GM12874 (cell line): ENCODE results near the gene DNASE1L1.

Experiments
- CTCF ChIP-seq: IDR thresholded peaks from 2 replicates; pipeline ENCODE4 v1.5.1; 2011; ENCODE audit warnings: low read depth, mild to moderate bottlenecking, control low read depth, low read length, moderate library complexity; ENCODE audit not compliant: insufficient read depth

The DNASE1L1 gene

DNA sequence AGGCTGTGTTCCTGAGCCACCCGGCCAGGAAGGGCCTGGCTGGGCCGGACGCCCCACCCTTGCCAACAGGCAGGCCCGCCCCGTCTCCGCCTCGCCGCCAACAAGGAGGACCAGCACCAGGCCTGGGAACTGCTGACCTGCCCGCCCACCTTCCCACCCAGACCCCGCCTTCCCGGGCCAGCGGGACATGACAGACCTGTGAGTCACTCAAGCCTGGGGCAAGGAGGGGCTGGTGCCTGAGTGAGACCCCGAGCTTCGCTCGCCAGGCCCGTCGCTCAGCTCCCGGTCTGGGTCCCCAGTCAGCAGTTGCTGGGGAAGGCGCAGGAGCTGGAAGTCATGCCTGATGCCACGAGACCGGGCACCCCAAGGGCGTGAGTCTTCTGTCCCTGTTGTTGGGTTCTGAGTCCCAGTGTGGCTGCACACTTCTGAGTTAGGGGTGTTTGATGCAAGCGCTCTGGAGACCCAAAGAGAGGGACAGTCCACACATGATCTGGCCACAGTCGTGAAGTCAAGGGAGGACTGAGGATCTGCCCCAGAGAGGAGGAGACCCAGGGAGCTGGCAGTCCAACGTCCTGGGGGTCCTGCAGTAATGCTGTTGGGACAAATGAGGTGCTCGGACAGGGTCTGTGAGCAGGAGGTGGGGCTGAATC is at the start of gene DNASE1L1:
Gene DNASE1L1, minus strand, starts transcription at position 33 of the 650 bp plus-strand sequence. CDS start 3,686 bp downstream, outside the sequence.
- TF ChIP-seq CTCF = no peak

GRCh38 chrX:154458116-154458953 is 49.3 kb upstream of the DNASE1L1 start, which contains the start of gene PLXNA3:
PLXNA3 (plus strand) TSS chrX:154458281; CDS start chrX:154460184, 1,903 bp downstream.
- no peak for TF ChIP-seq CTCF

DNA sequence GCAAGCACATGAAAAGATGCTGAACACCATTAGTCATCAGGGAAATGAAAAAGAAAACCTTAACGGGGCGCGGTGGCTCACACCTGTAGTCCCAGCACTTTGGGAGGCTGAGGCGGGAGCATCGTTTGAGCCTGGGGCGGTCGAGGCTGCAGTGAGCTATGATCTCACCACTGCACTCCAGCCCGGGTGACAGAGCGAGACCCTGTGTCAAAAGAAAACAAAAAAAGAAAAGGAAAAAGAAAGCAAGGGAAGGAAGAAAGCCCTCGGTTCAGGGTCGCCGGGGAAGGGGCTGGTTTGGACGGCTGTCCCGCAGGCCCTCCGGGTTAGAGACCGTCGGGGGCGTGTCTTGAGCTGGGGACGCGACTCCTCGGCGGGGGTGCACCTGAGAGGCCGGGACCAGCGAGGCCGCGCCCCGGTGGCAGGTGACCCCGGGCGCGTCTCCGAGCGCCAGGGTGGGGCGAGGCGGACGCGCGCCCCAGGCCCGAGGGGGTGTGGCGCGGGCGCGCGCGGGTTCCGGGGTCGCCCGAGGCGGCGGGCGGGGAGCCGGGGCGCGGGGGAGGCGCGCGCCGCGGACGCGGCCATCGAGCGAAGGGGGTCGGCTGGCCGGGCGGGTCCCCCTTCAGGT is 48.5 kb upstream of the DNASE1L1 start:
- TF ChIP-seq CTCF = no peak

DNA sequence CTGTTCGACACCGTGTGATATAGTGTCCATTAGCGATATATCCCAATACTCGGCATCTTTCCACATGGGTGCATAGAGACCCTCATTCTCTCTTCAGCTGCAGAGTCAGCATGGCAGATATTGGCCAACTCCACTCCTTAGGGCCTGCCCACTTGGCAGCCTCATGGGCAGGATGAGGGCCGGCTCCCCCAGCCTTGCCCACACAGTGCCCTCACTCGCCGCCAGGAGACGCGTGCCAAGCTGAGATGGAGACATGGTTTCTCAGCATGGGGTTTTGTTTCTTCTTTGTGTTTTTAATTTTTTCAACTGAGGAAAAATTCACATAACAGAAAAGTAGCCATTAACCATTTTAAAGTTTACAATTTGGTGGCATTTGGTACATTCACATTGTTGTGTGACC is 43.8 kb upstream of the DNASE1L1 start:
- TF ChIP-seq CTCF = no peak

DNA sequence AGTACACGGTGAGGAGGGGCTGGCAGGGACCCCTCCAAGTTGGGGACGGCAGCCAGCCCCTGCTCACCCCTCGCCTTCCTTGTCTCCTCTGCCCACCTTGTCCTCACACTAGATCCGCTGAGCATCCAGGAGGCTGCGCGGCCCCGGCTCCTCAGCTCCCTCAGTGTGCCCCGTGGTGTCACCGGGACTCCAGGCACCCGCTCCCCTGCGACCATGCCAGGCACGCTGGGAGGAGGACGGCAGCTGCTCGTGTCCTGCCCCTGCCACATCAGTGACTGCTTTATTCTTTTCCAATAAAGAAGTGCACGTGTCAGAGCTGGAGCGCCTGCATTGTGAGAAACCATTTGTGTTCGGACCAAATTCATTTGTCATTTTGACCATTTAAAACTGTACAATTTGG is 41.3 kb upstream of the DNASE1L1 start:
- no peak for TF ChIP-seq CTCF

DNA sequence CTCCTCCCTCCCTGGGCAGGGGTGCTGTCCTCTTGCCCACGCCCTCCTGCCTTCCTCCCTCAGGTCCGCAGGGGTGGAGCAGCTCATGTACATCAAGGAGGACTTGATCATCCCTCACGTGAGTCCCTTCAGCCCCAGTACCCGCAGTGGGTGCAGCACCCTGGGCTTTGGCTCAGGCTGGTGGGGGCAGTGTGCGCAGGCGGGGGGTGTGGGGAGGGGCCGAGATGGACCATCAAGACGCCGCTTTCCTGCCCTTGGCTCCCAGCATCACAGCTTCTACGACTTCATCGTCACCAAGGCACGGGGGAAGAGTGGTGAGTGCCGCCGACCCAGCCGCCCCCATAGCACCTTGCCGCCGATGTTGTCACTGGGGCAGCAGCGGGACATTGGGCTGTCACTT is 40.6 kb upstream of the DNASE1L1 start:
- TF ChIP-seq CTCF = no peak

- TF ChIP-seq CTCF = no peak
Observed at GRCh38 chrX:154448484-154448883, 39.4 kb upstream of the DNASE1L1 start.
